Keratinocyte (primary cell): ENCODE measurements around the gene ASB13. TPM values are rescaled to one million over a fixed set of nuclear protein-coding genes. Genes with fewer than 3 reads are reported as not detected.

ENCODE experiments used
- DNase-seq: peaks from one replicate; pipeline ENCODE4 v3.0.0-alpha.2; 2011; ENCODE audit warnings: low read depth, missing footprints, low spot score
- FAIRE-seq: peaks from 2 replicates; lab custom pipeline; 2011; peaks lifted over from hg19 to GRCh38; lab: Jason Lieb, UNC
- H2AFZ ChIP-seq: 2 replicates; pipeline ENCODE4 v1.6.0; 2012; ENCODE audit warnings: low read length, control low read depth, inconsistent platforms; ENCODE audit not compliant: control insufficient read depth
- H3K27ac ChIP-seq: 2 replicates; pipeline ENCODE4 v1.5.1; 2011; ENCODE audit warnings: low read length; ENCODE audit not compliant: control insufficient read depth, insufficient read depth
- H3K27me3 ChIP-seq: 3 replicates; pipeline ENCODE4 v1.6.0; 2011; ENCODE audit warnings: low read length; ENCODE audit not compliant: control insufficient read depth, insufficient read depth; ENCODE audit errors: extremely low read depth
- H3K36me3 ChIP-seq, 2 experiments: 2 replicates in 1 of 2; 3 replicates in 1 of 2; pipeline ENCODE4 v1.5.1; 2011; ENCODE audit warnings: low read length in 2 of 2, mild to moderate bottlenecking in 1 of 2; ENCODE audit not compliant: control insufficient read depth in 2 of 2, insufficient read depth in 2 of 2; ENCODE audit errors: extremely low read depth in 1 of 2
- H3K4me1 ChIP-seq: 3 replicates; pipeline ENCODE4 v1.5.1; 2011; ENCODE audit warnings: low read length; ENCODE audit not compliant: control insufficient read depth, insufficient read depth; ENCODE audit errors: extremely low read depth
- H3K4me2 ChIP-seq: 3 replicates; pipeline ENCODE4 v1.6.0; 2011; ENCODE audit warnings: low read depth, low read length; ENCODE audit not compliant: control insufficient read depth, insufficient read depth; ENCODE audit errors: extremely low read depth
- H3K4me3 ChIP-seq, 3 experiments: fragments of 200-600 bp in 1 of 3; sonication (generic) in 1 of 3; 2 replicates in 2 of 3; 3 replicates in 1 of 3; pipeline ENCODE4 v1.5.1; 2011 to 2016; ENCODE audit warnings: low read length in 3 of 3, mild to moderate bottlenecking in 3 of 3, control low read depth in 2 of 3, inconsistent platforms in 1 of 3, low read depth in 1 of 3, mixed read lengths in 1 of 3, mixed run types in 1 of 3, moderate library complexity in 1 of 3; ENCODE audit not compliant: control insufficient read depth in 2 of 3, insufficient read depth in 2 of 3; ENCODE audit errors: extremely low read depth in 1 of 3
- H3K79me2 ChIP-seq: 2 replicates; pipeline ENCODE4 v1.6.0; 2012; ENCODE audit warnings: low read length; ENCODE audit not compliant: control insufficient read depth, insufficient read depth
- H3K9ac ChIP-seq: 3 replicates; pipeline ENCODE4 v1.6.0; 2011; ENCODE audit warnings: low read length; ENCODE audit not compliant: control insufficient read depth, insufficient read depth; ENCODE audit errors: extremely low read depth
- H3K9me1 ChIP-seq: 3 replicates; pipeline ENCODE4 v1.6.0; 2011; ENCODE audit warnings: low read length; ENCODE audit not compliant: control insufficient read depth, insufficient read depth; ENCODE audit errors: extremely low read depth
- H3K9me3 ChIP-seq: 2 replicates; pipeline ENCODE4 v1.5.1; 2012; ENCODE audit warnings: low read depth, low read length; ENCODE audit not compliant: control insufficient read depth
- H4K20me1 ChIP-seq: 3 replicates; pipeline ENCODE4 v1.6.0; 2011; ENCODE audit warnings: low read length; ENCODE audit not compliant: control insufficient read depth, insufficient read depth; ENCODE audit errors: extremely low read depth
- EZH2 ChIP-seq: IDR thresholded peaks from one replicate; pipeline ENCODE4 v1.6.1; 2012; ENCODE audit warnings: inconsistent platforms, mild to moderate bottlenecking, low read length, moderate library complexity
- dilution Hi-C: fragments of 300-500 bp; cut with MboI; formaldehyde crosslinking; loops from one replicate; pipeline ENCODE4 v1.7.0; 2020; ENCODE audit warnings: low sequenced_read_pairs; ENCODE audit not compliant: extremely low pct_ligation_motif_present
- polyA plus RNA-seq, 5 experiments: library from polyadenylated mRNA; depleted of rRNA in 3 of 5; stranded (reverse) in 3 of 5; stranded (forward) in 1 of 5; unstranded in 1 of 5; fragments of >200 nt; gene quantifications; 1 replicate in 1 of 5; 2 replicates in 3 of 5; 3 replicates in 1 of 5; pipeline versions ENCODE4 v1.2.1 to v1.2.3, GENCODE V29; 2011 to 2012; ENCODE audit warnings: missing spikeins in 2 of 5, low read depth in 1 of 5, low replicate concordance in 1 of 5
- TF ChIP-seq, protein P1 (sequence below), 3 experiments: IDR thresholded peaks in 1 of 3; conservative IDR thresholded peaks in 1 of 3; optimal IDR thresholded peaks in 1 of 3; 2 replicates in 2 of 3; 3 replicates in 1 of 3; pipeline versions ENCODE3 to v1.5.1; 2011; ENCODE audit warnings: low read length in 3 of 3, mild to moderate bottlenecking in 3 of 3, moderate library complexity in 2 of 3, control low read depth in 1 of 3, inconsistent platforms in 1 of 3; ENCODE audit not compliant: insufficient read depth in 2 of 3; ENCODE audit errors: extremely low read depth in 1 of 3

ASB13 gene
- polyA plus RNA-seq, 1 donor (not counting 4 experiments of a cell fraction or from before 2014, with no cell fraction given) = 6.4 TPM

DNA sequence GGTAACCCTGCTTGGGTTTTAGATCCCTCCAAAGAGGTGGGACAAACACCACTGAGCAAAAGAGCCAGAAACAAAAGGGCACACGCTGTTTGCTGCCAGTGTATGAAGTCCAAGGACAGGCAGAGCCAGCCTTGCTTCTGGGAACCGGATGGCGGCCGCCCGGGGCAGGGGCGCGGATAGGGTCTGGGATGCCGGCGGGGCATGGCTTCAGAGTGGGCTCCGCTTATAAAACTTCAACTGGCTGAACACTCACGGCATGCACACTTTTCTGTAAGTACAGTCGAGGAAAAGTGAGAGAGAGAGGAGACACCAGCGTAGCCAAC, 62.6 kb downstream of the ASB13 start:
- no peaks in the 10 kb centered on the region for H3K36me3 ChIP-seq
- DNase-seq = no peak
- FAIRE-seq = no peak

DNA sequence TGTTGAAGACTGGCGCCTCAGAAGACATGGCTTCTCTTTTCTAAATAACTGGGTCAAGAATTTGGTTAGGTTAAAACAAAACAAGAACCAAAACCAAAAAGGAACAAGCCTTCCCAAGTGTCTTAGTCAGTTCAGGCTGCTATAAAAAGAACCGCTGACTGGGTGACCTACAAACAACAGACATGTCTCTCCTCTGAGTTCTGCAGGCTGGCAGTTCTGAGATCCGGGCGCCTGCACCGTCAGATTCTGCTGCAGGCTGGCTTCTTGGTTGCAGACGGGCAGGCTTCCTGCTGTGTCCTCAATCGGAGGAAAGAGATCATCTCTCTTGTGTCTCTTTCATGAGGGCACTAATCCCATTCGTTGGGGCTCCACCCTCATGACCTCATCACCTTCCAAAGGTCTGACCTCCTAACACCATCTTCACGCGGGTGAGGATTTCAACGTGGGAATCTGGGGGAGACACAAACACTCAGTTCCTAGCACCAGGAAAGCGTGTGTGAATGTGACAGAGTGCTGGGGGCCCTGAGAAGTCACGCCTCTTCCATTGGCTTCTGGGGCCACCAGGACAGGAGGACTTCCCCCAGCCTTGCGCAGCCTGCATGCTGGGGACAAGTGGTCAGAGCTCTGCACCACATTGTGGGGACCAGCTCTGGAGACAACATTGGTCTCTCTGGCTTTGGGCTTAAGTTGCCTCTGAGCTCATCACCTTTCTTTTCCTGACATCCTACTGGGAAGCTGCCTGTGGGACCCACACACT, 63.1 kb downstream of the ASB13 start:
- Histone ChIP-seq H3K27me3 (no peaks in the 10 kb centered on the region), H4K20me1 (no peaks in the 10 kb centered on the region), H3K4me1 (no peaks in the 10 kb centered on the region), H2AFZ (no peak overlapping the region), H3K4me2 (no peak overlapping the region), H3K9me1 (no peaks in the 10 kb centered on the region), H3K27ac (no peak overlapping the region), H3K79me2 (no peaks in the 10 kb centered on the region), H3K9ac (no peak overlapping the region), H3K9me3 (no peaks in the 10 kb centered on the region), H3K4me3 (no peak overlapping the region), H3K36me3 (no peaks in the 10 kb centered on the region)
- dilution Hi-C loops = no loop called here
- TF ChIP-seq EZH2 = no peak
- FAIRE-seq (no peak), DNase-seq (no peak)

More for the DNA sequence above, 62.6 kb downstream of the ASB13 start:
- H3K27me3 ChIP-seq = no peaks in the 10 kb centered on the region
- no peaks in the 10 kb centered on the region for H4K20me1 ChIP-seq
- no peak overlapping the region for H3K27ac ChIP-seq
- H3K9me3 ChIP-seq = no peaks in the 10 kb centered on the region
- TF ChIP-seq, protein P1, sequence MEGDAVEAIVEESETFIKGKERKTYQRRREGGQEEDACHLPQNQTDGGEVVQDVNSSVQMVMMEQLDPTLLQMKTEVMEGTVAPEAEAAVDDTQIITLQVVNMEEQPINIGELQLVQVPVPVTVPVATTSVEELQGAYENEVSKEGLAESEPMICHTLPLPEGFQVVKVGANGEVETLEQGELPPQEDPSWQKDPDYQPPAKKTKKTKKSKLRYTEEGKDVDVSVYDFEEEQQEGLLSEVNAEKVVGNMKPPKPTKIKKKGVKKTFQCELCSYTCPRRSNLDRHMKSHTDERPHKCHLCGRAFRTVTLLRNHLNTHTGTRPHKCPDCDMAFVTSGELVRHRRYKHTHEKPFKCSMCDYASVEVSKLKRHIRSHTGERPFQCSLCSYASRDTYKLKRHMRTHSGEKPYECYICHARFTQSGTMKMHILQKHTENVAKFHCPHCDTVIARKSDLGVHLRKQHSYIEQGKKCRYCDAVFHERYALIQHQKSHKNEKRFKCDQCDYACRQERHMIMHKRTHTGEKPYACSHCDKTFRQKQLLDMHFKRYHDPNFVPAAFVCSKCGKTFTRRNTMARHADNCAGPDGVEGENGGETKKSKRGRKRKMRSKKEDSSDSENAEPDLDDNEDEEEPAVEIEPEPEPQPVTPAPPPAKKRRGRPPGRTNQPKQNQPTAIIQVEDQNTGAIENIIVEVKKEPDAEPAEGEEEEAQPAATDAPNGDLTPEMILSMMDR (optimal IDR thresholded peaks at IDR 0.05 in 1 of 3, IDR thresholded peaks at IDR 0.05 in 1 of 3, conservative IDR thresholded peaks at IDR 0.05 in 1 of 3; ENCODE audit: extremely low read depth in 1 of 3, insufficient read depth in 2 of 3, low read length in 3 of 3) = no peak
- no peak for TF ChIP-seq EZH2
- dilution Hi-C loops = no loop called here
- H3K4me1 ChIP-seq = no peaks in the 10 kb centered on the region
- no peak overlapping the region for H2AFZ ChIP-seq
- H3K9me1 ChIP-seq = no peaks in the 10 kb centered on the region
- H3K4me3 ChIP-seq = no peak overlapping the region
- no peak overlapping the region for H3K4me2 ChIP-seq
- no peaks in the 10 kb centered on the region for H3K79me2 ChIP-seq
- no peak overlapping the region for H3K9ac ChIP-seq
